GM19467 (cell line): ENCODE measurements around the gene MYO5C.
"Not testable (repeated sequence)": the region's sequence is repeated elsewhere in the genome, so short reads cannot be mapped to it uniquely, and the experiment has no call there.

Experiments used
- ATAC-seq: cut with Tn5 transposase; IDR thresholded peaks from one replicate; pipeline ENCODE4 v1.9.1; 2021; ENCODE audit warnings: mild to moderate bottlenecking, moderate library complexity; ENCODE audit not compliant: unreplicated experiment

The MYO5C gene

GRCh38 chr15:52307847-52308246, 12.2 kb upstream of the MYO5C start:
- no peak for ATAC-seq

DNA sequence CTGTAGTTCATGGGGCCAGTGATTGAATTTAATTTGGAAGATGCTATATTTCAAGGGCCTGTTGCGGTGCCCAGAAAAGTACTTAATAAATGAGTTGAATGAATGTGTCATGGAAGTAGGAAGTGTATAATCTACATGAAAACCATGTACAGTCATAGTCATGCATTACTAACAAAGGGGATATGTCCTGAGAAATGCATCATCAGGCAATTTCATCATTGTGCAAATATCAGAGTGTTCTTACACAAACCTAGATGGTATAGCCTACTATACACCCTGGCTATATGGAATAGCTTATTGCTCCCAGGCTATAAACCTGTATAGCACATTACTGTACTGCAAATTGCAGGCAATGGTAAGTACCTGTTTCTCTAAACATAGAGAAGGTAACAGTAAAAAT, 10.7 kb upstream of the MYO5C start:
- ATAC-seq, result no peak

GRCh38 chr15:52303093-52303772, 7.6 kb upstream of the MYO5C start:
- no peak for ATAC-seq

DNA sequence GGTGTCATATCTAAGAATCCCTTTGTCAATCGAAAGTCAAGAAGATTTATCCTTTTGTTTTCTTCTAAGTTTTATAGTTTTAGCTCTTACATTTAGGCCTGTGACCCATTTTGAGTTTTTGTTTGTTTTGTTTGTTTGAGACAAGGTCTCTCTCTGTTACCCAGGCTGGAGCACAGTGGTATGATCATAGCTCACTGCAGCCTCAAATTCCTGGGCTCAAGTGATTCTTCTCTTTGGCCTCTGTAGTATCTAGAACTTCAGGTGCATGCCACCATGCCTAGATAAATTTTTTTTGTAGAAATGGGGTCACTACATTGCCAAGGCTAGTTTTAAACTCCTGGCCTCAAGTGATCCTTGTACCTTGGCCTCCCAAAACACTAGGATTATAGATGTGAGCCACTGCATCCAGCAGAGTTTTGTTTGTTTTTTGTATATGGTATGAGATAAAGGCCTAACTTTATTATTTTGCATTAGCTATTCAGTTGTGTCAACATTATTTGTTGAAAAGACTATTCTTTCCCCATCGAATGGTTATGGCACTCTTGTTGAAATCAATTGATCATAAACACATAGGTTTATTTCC, 5.8 kb upstream of the MYO5C start:
- ATAC-seq, result no peak

DNA sequence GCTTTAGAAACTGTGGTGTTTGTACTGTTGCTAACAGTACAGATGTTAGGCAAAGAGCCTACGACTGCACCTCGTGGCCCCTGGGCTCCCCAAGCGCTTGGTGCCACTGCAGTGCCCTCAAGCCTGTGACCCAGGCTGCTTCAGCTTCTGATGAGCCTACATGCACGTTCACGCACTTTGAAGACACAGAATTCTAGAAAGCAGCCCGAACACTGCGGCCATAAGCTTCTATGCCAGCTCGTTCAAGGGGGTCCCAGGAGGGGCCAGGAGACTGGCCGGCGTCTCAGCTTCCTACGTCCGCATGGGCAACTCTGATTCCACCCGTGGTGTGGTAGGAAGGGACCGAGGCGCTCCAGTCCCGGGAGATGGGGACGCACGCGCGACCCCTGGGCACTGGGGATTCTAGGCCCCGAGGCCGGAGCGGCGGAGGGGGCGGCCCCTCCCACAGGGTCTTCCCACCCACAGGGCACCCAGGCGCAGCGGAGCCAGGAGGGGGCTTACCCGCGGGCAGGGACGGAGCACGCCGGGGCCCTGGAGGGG, 653 bp downstream of the MYO5C start:
- no peak for ATAC-seq

- no peak for ATAC-seq
Observed at GRCh38 chr15:52292780-52293392, 2.7 kb downstream of the MYO5C start.

GRCh38 chr15:52291204-52291603, 4.4 kb downstream of the MYO5C start:
- ATAC-seq, result no peak

- ATAC-seq, result no peak
Observed at GRCh38 chr15:52290800-52291199, 4.8 kb downstream of the MYO5C start.

DNA sequence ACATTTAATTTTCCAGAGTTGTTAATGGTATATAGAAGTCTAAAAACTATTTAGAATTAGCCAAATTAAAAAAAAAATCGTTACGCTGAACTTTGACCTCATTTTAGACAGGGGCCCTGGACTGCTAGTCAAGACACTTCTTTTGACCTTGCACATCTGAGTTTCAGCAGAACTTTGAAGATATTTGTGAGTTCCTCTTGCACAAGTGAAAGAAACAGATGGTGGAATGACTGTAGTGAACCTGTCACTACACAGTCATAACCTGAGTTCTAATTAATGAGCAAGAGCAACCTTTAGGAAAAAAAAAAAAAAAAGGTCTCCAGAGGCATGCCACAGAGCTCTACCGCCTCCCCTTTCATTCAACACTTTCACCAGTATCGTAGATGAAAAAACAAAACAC, 5.3 kb downstream of the MYO5C start:
- ATAC-seq, result no peak

- no peak for ATAC-seq
Observed at GRCh38 chr15:52289629-52290081, 5.9 kb downstream of the MYO5C start.

- ATAC-seq, result no peak
Observed at GRCh38 chr15:52288986-52289385, 6.6 kb downstream of the MYO5C start.

DNA sequence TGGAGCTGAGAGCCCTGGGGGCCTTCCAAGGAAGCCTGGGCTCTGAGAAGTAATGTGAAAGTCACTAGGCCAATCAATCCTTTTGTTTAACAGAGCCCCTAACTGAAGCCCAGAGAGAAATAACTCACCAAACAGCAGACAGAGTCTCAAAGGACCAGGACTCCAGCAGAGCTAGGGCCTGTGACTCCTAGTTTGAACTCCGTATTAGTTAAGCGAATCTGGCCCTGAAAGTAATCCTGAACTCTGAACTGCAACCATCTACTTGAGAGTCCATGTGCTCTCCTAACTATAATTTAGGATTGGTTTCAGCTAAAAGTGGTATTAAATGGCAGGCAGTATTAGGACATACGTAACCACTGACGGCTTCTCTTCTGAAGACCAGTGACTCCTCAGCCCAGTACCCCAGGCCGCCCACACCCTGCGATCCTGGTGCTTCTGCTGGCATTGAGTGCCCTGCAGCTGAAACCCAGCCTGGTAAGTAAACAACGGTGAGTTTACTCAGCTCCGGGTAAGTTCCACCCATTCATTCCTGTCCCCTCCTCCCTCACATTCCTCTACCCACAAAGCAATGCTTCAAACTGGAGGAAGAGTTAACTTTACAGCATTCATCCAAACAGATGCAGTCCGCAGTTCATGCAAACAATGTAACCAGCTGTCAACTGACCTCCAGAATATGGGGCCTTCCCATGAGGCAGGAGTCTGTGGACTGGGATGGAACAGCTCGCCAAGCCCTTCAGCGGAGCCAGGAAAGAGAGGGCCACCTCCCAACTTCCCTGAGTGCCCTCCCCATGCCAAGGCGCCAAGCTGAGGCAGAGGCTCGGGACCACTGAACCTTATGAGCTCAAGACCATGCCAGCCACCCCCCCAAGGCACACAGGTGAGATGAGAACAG, 7.3 kb downstream of the MYO5C start:
- ATAC-seq, result no peak

- no peak for ATAC-seq
Observed at GRCh38 chr15:52287114-52287513, 8.5 kb downstream of the MYO5C start.

DNA sequence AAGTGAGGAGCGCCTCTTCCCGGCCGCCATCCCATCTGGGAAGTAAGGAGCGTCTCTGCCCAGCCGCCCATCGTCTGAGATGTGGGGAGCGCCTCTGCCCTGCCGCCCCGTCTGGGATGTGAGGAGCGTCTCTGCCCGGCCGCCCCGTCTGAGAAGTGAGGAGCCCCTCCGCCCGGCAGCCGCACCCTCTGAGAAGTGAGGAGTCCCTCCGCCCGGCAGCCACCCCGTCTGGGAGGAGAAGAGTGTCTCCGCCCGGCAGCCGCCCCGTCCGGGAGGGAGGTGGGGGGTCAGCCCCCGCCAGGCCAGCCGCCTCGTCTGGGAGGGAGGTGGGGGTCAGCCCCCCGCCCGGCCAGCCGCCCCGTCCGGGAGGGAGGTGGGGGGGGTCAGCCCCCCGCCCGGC, 9.7 kb downstream of the MYO5C start:
- not testable (repeated sequence) for ATAC-seq

- no peak for ATAC-seq
Observed at GRCh38 chr15:52284164-52284563, 11.4 kb downstream of the MYO5C start.

GRCh38 chr15:52283281-52283680, 12.3 kb downstream of the MYO5C start:
- no peak for ATAC-seq

DNA sequence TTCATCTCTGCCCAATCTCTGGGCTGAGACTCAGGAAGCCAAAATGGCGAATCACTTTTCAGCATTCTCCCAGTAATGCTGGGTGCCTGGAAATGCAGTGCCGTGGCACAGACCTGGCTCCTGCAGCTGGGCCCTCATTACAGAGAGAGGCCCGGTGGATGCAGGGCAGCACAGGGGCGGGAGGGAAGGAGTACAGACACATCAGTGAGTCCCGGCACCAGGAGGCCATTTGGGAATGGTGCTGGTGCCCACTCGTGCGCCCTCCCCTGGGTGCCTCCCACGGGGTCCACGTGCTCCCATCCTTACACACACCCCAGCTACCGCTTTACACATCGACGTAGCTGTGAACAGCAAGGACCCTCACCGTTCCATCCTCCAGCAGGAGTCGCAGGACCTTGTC, 13.2 kb downstream of the MYO5C start:
- no peak for ATAC-seq

GRCh38 chr15:52281085-52282035, 14.2 kb downstream of the MYO5C start:
- no peak for ATAC-seq

DNA sequence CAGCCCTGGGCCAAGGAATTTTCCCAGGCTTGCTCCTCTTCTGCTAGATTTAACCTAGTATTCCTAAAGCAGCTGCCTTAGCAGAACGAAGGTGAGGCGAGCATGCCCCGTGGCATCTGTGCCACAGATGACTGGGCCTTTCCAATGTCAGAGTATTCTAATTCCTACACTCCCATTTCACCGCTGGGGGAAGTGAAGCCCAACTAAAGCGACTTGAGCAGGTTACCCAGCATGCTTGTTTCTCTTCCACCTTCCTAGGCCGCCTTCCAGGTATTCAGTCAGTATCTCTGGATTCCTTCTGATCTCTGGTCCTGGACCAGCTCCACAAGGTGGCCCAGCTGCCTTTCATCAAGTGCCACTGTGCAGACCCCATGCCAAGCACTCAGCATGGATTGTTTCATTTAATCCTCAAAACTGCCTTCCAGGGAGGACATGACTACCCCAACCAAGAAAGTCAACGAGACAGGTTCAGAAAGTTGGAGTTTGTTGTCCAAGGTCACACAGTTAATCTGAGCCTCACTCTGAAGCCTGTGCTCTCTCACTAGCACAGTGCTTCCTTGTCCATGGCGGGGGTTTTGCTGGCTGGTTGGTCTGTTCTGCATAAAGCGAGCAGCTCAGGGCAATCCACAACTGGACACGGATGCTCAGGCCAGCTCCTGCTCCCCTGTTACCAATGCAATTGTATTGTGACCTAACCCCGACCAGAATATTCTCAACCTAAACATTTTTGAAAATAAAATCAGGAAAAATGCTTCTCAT, 15.1 kb downstream of the MYO5C start:
- ATAC-seq, result no peak
